Measurements from ENCODE around the gene CRTC1. TPM values are rescaled to one million over a fixed set of nuclear protein-coding genes. Genes with fewer than 3 reads are reported as not detected.
A peak's percentile ranks its signal among the peaks of the same experiment; 100 is the strongest.

The CRTC1 gene
- polyA plus RNA-seq, 4 donors, result 5.8 to 20.7 (median 6.7) TPM

GRCh38 chr19:18750295-18750970 lies 67.0 kb downstream of the CRTC1 start:
- FAIRE-seq, result no peak
- Histone ChIP-seq H3K27me3 (ENCODE audit: control insufficient read depth in 3 of 3, insufficient read depth in 3 of 3, low read length in 3 of 3) (no peaks in the 10 kb centered on the region), H3K4me1 (ENCODE audit: control insufficient read depth in 3 of 3, insufficient read depth in 2 of 3, low read depth in 1 of 3, low read length in 2 of 3) (peaks cover 0 to 5% (median 0%) of the 10 kb centered on the region in 3 donors), H3K27ac (ENCODE audit: low read depth in 1 of 3, low read length in 2 of 3) (no peak overlapping the region), H3K36me3 (ENCODE audit: control insufficient read depth in 3 of 3, insufficient read depth in 2 of 3, low read depth in 1 of 3, low read length in 3 of 3) (peaks cover 0 to 83% (median 0%) of the 10 kb centered on the region in 3 donors), H3K9me3 (ENCODE audit: control insufficient read depth in 2 of 2, insufficient read depth in 1 of 2, low read depth in 1 of 2, low read length in 1 of 2) (no peaks in the 10 kb centered on the region), H3K4me3 (ENCODE audit: low read depth in 1 of 3, low read length in 3 of 3) (no peak overlapping the region)
- WGBS, 3 donors, result 94 to 95% (median 95%) methylated on average over 19 of the region's 19 CpGs
- DNase-seq, result no peak

DNA sequence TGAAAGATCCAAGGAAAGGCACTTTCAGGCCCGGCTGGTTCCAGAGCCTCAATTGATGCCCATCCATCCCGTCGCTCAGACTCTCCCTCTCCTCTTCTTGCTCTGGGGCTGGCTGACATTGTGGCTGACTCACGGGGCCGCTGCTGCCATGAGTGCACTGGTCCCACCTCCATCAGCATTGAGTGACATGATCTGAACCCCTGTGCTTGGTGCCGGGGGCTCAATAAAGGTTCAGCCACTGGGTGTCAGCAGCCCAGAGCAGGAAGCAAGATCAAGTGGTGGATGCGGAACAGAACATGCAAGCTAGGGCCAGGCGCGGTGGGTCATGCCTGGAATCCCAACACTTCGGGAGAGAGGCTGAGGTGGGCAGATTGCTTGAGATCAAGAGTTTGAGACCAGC lies 68.1 kb downstream of the CRTC1 start:
- Histone ChIP-seq H3K4me1 (ENCODE audit: control insufficient read depth in 3 of 3, insufficient read depth in 2 of 3, low read depth in 1 of 3, low read length in 2 of 3) (peaks cover 0 to 4% (median 0%) of the 10 kb centered on the region in 3 donors), H3K27me3 (ENCODE audit: control insufficient read depth in 3 of 3, insufficient read depth in 3 of 3, low read length in 3 of 3) (no peaks in the 10 kb centered on the region), H3K27ac (ENCODE audit: low read depth in 1 of 3, low read length in 2 of 3) (no peak overlapping the region), H3K4me3 (ENCODE audit: low read depth in 1 of 3, low read length in 3 of 3) (no peak overlapping the region), H3K9me3 (ENCODE audit: control insufficient read depth in 2 of 2, insufficient read depth in 1 of 2, low read depth in 1 of 2, low read length in 1 of 2) (no peaks in the 10 kb centered on the region), H3K36me3 (ENCODE audit: control insufficient read depth in 3 of 3, insufficient read depth in 2 of 3, low read depth in 1 of 3, low read length in 3 of 3) (peaks cover 0 to 83% (median 0%) of the 10 kb centered on the region in 3 donors)
- FAIRE-seq, result no peak
- WGBS, 3 donors, result 95 to 96% (median 96%) methylated on average over 10 of the region's 10 CpGs
- no peak for DNase-seq

DNA sequence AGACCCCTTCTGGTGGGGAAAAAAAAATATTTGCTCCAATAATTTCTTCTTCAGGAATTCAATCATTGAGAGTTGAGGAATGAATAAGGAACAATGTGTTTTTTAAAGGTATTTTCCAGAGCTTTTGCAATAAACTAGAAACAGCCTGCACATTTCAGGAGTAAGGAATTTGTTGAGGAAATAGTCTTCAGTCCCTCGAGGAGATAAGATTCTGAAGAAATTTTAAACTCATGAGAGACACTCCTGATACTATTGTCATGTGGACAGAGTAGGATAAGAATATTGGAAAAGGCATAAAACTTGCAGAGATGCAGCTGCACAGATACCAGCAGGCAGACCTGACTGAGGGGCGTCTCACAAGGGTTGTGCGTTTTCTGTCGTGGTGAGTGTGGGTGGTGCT lies 71.0 kb downstream of the CRTC1 start:
- Histone ChIP-seq H3K9me3 (ENCODE audit: control insufficient read depth in 2 of 2, insufficient read depth in 1 of 2, low read depth in 1 of 2, low read length in 1 of 2) (no peaks in the 10 kb centered on the region), H3K4me3 (ENCODE audit: low read depth in 1 of 3, low read length in 3 of 3) (no peak overlapping the region), H3K27ac (ENCODE audit: low read depth in 1 of 3, low read length in 2 of 3) (peak overlapping the region in 1 of 3 donors; percentile 13), H3K36me3 (ENCODE audit: control insufficient read depth in 3 of 3, insufficient read depth in 2 of 3, low read depth in 1 of 3, low read length in 3 of 3) (peaks cover 0 to 79% (median 0%) of the 10 kb centered on the region in 3 donors), H3K4me1 (ENCODE audit: control insufficient read depth in 3 of 3, insufficient read depth in 2 of 3, low read depth in 1 of 3, low read length in 2 of 3) (peaks cover 0 to 11% (median 0%) of the 10 kb centered on the region in 3 donors), H3K27me3 (ENCODE audit: control insufficient read depth in 3 of 3, insufficient read depth in 3 of 3, low read length in 3 of 3) (no peaks in the 10 kb centered on the region)
- FAIRE-seq, result no peak
- DNase-seq, result no peak
- 84 to 87% (median 87%) methylated on average over 4 of the region's 4 CpGs for WGBS, 3 donors

GRCh38 chr19:18756896-18757295 lies 73.4 kb downstream of the CRTC1 start:
- no peak for FAIRE-seq
- no peaks in the 10 kb centered on the region for H3K27me3 ChIP-seq (ENCODE audit: control insufficient read depth in 3 of 3, insufficient read depth in 3 of 3, low read length in 3 of 3)

GRCh38 chr19:18759304-18759994 lies 76.0 kb downstream of the CRTC1 start:
- no peak for FAIRE-seq
- H3K36me3 ChIP-seq (ENCODE audit: control insufficient read depth in 3 of 3, insufficient read depth in 2 of 3, low read depth in 1 of 3, low read length in 3 of 3), result peaks cover 0 to 78% (median 0%) of the 10 kb centered on the region in 3 donors
- H3K9me3 ChIP-seq (ENCODE audit: control insufficient read depth in 2 of 2, insufficient read depth in 1 of 2, low read depth in 1 of 2, low read length in 1 of 2), result no peaks in the 10 kb centered on the region
- WGBS, 3 donors, result 61 to 83% (median 68%) methylated on average over 19 of the region's 19 CpGs
- H3K27ac ChIP-seq (ENCODE audit: low read depth in 1 of 3, low read length in 2 of 3), result no peak overlapping the region
- no peaks in the 10 kb centered on the region for H3K27me3 ChIP-seq (ENCODE audit: control insufficient read depth in 3 of 3, insufficient read depth in 3 of 3, low read length in 3 of 3)
- DNase-seq, result no peak
- H3K4me1 ChIP-seq (ENCODE audit: control insufficient read depth in 3 of 3, insufficient read depth in 2 of 3, low read depth in 1 of 3, low read length in 2 of 3), result peaks cover 0 to 25% (median 3%) of the 10 kb centered on the region in 3 donors
- no peak overlapping the region for H3K4me3 ChIP-seq (ENCODE audit: low read depth in 1 of 3, low read length in 3 of 3)

More at GRCh38 chr19:18756896-18757295, 73.4 kb downstream of the CRTC1 start:
- DNase-seq, result peak in 1 of 2 donors; percentile 65
- H3K4me1 ChIP-seq (ENCODE audit: control insufficient read depth in 3 of 3, insufficient read depth in 2 of 3, low read depth in 1 of 3, low read length in 2 of 3), result peaks cover 0 to 16% (median 0%) of the 10 kb centered on the region in 3 donors
- peak overlapping the region in 1 of 3 donors; percentile 72 for H3K27ac ChIP-seq (ENCODE audit: low read depth in 1 of 3, low read length in 2 of 3)
- 76 to 85% (median 81%) methylated on average over 16 of the region's 16 CpGs for WGBS, 3 donors
- H3K9me3 ChIP-seq (ENCODE audit: control insufficient read depth in 2 of 2, insufficient read depth in 1 of 2, low read depth in 1 of 2, low read length in 1 of 2), result no peaks in the 10 kb centered on the region
- H3K36me3 ChIP-seq (ENCODE audit: control insufficient read depth in 3 of 3, insufficient read depth in 2 of 3, low read depth in 1 of 3, low read length in 3 of 3), result peaks cover 0 to 79% (median 0%) of the 10 kb centered on the region in 3 donors
- H3K4me3 ChIP-seq (ENCODE audit: low read depth in 1 of 3, low read length in 3 of 3), result no peak overlapping the region

GRCh38 chr19:18759995-18760426 lies 76.5 kb downstream of the CRTC1 start:
- peaks cover 0 to 25% (median 3%) of the 10 kb centered on the region in 3 donors for H3K4me1 ChIP-seq (ENCODE audit: control insufficient read depth in 3 of 3, insufficient read depth in 2 of 3, low read depth in 1 of 3, low read length in 2 of 3)
- WGBS, 3 donors, result 78 to 92% (median 84%) methylated on average over 22 of the region's 22 CpGs
- no peak for FAIRE-seq

DNA sequence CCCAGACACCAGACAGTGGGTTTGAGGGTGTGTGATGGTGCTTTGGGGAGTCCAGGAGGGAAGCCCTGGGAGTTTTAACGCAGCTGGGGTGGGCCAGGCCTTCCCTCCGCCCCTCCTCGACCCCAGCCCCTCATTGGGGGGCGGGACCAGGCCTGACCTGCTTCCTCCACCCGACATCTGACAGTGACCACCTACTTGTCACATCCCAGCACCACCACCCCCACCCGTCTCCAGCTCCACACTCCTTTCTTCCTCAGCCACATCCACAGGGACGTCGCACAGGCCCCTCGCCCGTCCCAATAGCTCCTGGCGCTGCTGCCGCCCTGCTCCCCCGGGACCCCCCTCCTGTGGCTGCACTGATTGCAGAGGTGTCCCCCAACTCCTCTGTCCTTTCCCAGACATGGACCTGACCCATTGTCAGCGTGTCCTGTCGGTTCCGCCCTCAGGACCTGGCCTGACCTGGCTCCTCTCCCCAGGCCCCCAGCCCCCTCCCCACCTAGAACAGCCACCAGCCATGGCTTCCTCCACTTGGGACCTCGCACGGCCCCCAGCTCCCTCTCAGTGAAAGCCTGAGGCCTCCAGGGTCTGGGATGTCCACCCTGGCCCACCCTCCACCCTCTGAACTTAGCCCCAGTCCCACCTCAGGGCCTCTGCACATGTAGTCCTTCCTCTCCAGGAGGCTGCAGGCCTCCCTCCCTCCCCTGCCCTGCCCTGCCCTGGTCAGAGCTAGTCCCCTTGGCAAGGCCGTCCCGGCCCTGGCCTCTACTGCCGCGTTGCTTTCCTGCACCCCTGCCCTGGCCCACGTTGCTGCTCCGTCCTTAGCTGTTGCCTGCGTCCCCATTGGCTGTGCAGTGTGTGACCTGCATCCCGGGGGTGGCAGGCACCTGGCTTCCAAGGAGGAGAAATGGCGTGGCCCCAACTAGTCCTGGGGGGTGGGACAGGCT lies 77.2 kb downstream of the CRTC1 start:
- Histone ChIP-seq H3K27ac (ENCODE audit: low read depth in 1 of 3, low read length in 2 of 3) (no peak overlapping the region), H3K9me3 (ENCODE audit: control insufficient read depth in 2 of 2, insufficient read depth in 1 of 2, low read depth in 1 of 2, low read length in 1 of 2) (no peaks in the 10 kb centered on the region), H3K36me3 (ENCODE audit: control insufficient read depth in 3 of 3, insufficient read depth in 2 of 3, low read depth in 1 of 3, low read length in 3 of 3) (peaks cover 0 to 80% (median 0%) of the 10 kb centered on the region in 3 donors), H3K4me1 (ENCODE audit: control insufficient read depth in 3 of 3, insufficient read depth in 2 of 3, low read depth in 1 of 3, low read length in 2 of 3) (peaks cover 0 to 25% (median 3%) of the 10 kb centered on the region in 3 donors), H3K4me3 (ENCODE audit: low read depth in 1 of 3, low read length in 3 of 3) (no peak overlapping the region), H3K27me3 (ENCODE audit: control insufficient read depth in 3 of 3, insufficient read depth in 3 of 3, low read length in 3 of 3) (no peaks in the 10 kb centered on the region)
- DNase-seq (no peak), FAIRE-seq (no peak)
- WGBS, 3 donors, result 91 to 94% (median 92%) methylated on average over 26 to 27 of the region's 27 CpGs

More at GRCh38 chr19:18759995-18760426, 76.5 kb downstream of the CRTC1 start:
- Histone ChIP-seq H3K27ac (ENCODE audit: low read depth in 1 of 3, low read length in 2 of 3) (no peak overlapping the region), H3K9me3 (ENCODE audit: control insufficient read depth in 2 of 2, insufficient read depth in 1 of 2, low read depth in 1 of 2, low read length in 1 of 2) (no peaks in the 10 kb centered on the region), H3K36me3 (ENCODE audit: control insufficient read depth in 3 of 3, insufficient read depth in 2 of 3, low read depth in 1 of 3, low read length in 3 of 3) (peaks cover 0 to 81% (median 0%) of the 10 kb centered on the region in 3 donors), H3K4me3 (ENCODE audit: low read depth in 1 of 3, low read length in 3 of 3) (no peak overlapping the region), H3K27me3 (ENCODE audit: control insufficient read depth in 3 of 3, insufficient read depth in 3 of 3, low read length in 3 of 3) (no peaks in the 10 kb centered on the region)
- no peak for DNase-seq

Measured in small intestine (tissue), 7 donors.